ENCODE data around the gene CSMD2.
"Not testable (repeated sequence)": the region's sequence is repeated elsewhere in the genome, so short reads cannot be mapped to it uniquely, and the experiment has no call there.

Gene CSMD2

GRCh38 chr1:34050709-34051485 lies 114.1 kb downstream of the CSMD2 start:
- DNase-seq = no peak

- no peak for DNase-seq
These were observed 115.0 kb downstream of the CSMD2 start for GRCh38 chr1:34049994-34050393.

GRCh38 chr1:34049477-34049876 lies 115.6 kb downstream of the CSMD2 start:
- DNase-seq = no peak

GRCh38 chr1:34037856-34038255 lies 127.2 kb downstream of the CSMD2 start:
- DNase-seq = no peak

- no peak for DNase-seq
These were observed 127.9 kb downstream of the CSMD2 start for GRCh38 chr1:34037109-34037508.

- DNase-seq = no peak
These were observed 131.0 kb downstream of the CSMD2 start for GRCh38 chr1:34034036-34034435.

DNA sequence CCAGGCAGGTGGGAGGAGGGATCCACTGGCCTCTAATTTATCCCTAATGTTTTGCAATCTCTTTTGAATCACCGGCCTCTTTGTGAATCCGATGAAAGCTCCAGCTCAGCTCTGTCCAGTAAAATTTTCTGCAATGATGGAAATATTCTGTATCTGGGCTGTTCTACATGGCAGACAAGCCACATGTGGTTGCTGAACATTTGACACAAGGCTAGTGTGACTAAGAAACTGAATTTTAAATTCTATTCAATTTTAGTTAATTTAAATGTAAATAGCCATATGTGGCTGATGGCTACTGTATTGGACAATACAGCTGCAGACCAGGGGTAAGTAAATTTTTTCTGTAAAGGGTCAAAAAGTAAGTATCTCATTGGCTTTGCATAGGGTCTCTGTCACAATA lies 135.1 kb downstream of the CSMD2 start:
- no peak for DNase-seq

DNA sequence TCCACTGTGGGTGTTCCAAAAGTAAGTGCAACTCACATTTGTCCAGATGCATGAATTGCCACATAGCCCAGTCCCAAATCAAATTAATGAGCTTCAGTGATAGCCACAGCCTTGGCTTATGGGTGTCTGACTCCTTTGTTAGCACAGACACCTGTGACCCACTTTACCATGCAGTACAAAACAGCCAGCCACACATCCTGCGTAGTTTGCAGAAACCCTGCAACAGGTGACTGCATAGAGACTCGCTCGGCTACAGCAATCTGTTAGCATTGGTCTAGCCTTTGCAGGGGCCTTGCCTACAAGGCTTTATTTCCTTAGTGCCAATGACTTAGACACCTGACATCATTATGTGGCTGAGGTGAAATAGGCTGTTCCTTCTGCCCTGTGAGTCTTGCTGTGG lies 135.5 kb downstream of the CSMD2 start:
- DNase-seq = no peak

DNA sequence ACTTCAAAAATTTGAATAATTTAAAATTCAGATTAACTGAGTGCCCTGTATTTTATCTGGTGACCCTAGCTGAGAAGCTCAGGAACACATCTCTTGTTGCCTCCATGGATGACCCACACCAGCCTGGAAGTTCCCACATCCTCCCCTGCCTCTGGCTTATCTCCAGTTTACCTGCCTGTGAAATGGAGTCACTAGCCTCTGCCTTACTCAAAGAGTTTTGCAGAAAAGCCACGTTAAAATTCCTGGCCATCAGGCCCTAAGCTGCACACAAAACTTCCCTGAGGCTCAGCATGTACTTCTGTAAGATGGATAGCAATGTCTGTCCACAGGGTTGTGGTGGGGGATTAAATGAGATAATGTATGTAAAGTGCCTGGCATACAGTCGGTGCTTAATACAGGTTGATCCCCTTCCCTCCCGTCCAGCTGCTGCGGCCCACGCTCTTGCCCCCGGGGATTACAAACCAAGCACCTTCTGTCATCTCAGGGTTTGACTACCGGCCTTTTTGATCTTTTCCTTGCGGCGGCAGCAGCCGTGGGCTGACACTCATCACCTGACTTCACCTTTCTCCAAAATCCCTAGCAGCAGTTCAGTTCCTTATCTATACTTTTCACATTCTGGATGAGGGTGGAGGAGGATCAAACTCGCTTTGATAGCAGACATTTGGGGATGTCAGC lies 136.5 kb downstream of the CSMD2 start:
- no peak for DNase-seq

DNA sequence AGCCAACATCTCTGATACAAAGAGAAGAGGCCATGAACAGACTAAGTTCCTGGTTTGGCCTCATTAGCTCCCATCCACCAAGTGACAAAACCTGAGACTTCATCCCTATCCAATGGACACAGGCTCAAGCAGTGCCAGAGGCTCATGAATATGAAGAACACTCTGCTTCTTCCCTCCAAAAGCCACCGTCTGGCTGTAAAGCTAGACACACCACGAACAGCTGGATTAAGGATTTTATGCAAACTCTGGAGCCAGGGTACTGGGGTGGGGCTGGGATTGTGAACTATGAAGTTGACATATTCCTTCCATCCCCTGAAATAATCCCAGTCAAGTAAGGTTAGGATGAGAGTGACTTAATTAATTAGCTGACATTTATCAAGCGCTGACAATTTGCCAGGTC lies 139.4 kb downstream of the CSMD2 start:
- no peak for DNase-seq

- no peak for DNase-seq
These were observed 140.5 kb downstream of the CSMD2 start for GRCh38 chr1:34024485-34024884.

GRCh38 chr1:34019741-34020552 lies 145.1 kb downstream of the CSMD2 start:
- DNase-seq = no peak

GRCh38 chr1:34018285-34018684 lies 146.7 kb downstream of the CSMD2 start:
- no peak for DNase-seq

DNA sequence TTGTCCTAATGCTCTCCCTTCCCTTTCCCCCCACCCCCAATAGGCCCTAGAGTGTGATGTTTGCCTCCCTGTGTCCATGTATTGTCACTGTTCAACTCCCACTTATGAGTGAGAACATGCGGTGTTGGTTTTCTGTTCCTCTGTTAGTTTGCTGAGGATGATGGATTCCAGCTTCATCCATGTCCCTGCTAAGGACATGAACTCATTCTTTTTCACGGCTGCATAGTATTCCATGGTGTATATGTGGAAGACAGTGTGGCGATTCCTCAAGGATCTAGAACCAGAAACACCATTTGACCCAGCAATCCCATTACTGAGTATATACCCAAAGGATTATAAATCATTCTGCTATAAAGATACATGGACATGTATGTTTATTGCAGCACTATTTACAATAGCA lies 148.7 kb downstream of the CSMD2 start:
- not testable (repeated sequence) for DNase-seq

DNA sequence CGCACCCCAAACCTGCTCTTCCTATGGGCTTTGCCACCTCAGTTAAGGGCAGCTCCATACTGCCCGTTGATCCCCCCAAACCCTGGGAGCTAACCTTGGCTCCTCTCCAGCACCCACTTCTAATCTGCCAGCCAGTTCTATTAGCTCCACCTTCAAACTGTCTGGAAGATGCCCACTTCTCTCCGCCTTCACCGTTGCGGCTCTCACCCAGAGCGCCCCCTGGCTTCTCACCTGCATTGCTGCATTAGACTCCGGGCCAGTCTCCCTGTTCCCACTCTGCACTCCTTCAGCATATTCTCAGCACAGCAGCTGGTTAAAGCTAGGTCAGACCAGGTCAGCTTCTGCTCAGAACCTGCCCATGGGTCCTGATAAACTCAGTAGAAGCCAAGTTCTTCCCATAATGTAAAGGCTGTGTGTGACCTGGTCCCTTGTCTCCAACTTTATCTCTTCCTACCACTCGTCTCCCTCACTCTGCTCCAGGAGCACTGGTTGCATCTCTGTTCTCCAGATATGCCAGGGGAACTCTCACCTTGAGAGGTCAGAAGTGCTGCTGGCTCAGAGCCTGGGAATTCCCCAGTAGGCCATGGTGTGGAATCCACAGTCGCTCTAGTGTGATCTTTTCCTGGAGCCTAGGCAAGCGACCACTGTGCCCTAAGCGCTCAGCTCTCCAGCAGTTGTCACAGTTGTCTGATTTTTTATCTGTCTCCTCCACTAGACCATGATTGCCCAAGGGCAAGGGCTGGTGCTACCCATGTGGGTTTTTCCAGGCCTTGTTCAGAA lies 150.9 kb downstream of the CSMD2 start:
- DNase-seq = no peak

- no peak for DNase-seq
These were observed 151.9 kb downstream of the CSMD2 start for GRCh38 chr1:34013136-34013535.

GRCh38 chr1:34009340-34009985 lies 155.6 kb downstream of the CSMD2 start:
- no peak for DNase-seq

- DNase-seq = no peak
These were observed 157.3 kb downstream of the CSMD2 start for GRCh38 chr1:34007760-34008159.

- DNase-seq = no peak
These were observed 159.7 kb downstream of the CSMD2 start for GRCh38 chr1:34005309-34005708.

DNA sequence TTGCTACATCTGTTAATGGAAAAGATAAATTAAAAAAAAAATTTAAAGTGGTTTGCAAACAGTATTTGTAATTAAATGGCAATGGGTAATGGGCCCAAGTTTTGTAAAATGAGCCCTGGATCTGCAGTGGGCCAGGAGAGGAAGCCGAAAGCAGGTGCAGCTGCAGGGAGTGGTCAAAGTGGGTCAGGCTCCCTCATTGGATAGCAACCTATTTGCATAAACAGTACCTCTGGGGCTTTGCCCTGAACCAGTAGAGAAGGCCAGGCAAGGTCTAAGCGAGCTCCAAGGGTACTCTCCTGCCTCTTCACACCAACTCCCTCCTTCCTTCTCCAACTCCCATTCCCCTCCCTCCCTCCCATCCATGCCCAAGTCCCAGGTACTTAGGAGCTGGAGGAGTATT lies 162.2 kb downstream of the CSMD2 start:
- peak; percentile 12 for DNase-seq

DNA sequence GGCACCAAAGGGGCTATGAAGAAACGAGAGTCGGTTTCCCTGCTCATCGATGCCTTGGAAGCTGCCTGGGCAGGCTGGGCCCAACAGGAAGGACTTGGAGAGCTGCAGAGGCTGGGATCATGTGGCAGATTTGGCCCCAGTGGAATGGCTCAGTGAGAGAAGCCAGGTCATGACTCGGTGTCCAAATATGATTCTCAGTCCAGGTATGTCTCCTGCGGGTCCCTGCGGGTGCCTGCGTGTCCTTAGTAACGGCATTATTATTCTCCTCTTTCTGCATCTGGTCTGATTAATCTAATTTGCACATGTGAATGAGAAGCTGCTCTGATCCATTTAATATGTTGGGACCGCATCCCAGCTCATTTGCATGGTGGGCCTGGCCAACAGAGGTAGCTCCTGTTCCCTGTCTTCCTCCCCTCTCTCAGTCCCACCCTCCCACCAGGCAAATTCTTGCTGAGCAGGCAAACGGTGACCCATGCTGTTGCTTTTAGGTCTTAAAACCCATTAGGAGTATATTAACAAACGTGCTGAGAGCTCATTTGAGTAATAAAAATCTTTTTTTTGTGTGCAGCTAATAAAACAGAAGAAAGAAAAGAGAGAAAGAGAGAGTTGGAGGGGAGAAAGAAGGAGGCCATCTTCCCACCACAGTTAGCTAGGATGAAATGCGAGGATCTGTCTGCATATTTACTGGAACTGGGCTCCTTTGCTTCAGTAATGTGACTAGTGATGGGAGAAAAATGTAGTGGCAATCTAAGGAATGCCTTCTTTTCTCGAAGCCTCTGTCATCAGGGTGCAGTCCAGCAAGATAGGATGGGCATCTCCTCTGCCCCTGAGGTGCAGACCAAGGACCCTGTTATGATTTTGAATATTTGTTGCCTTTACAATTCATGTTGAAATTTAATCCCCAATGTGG lies 167.6 kb downstream of the CSMD2 start:
- no peak for DNase-seq
